ENCODE measurements around the gene KIF4B. TPM values are rescaled to one million over a fixed set of nuclear protein-coding genes. Genes with fewer than 3 reads are reported as not detected.
"Not testable (repeated sequence)": the region's sequence is repeated elsewhere in the genome, so short reads cannot be mapped to it uniquely, and the experiment has no call there.

Gene KIF4B
- total and polyA plus RNA-seq, 5 donors from 2014 or later = not detected

DNA sequence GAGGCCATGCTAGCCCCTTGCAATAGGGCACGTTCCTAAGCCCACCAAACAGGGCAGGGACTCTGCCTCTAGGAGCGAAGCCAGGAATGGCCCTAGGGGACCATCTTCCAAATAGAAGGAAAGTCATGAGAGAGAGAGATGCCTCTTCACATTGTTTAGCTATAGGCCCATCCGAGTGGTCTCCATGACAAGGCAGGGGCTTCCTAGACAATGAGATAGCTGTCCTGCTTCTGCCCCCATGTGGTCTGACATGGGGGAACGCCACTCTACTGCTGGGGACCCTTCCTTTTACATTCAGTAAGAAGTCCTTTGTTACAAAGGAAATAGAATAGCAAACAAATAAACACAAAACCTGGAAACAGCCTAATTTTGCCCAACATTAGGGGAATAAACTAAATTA lies 17.9 kb upstream of the KIF4B start:
- no peak for DNase-seq
- no peak for ATAC-seq (ENCODE audit: low read depth in 2 of 2)
- no peaks in the 10 kb centered on the region for H3K4me1 ChIP-seq (ENCODE audit: control insufficient read depth, insufficient read depth, low read length, poor library complexity, severe bottlenecking)
- peaks cover 0 to 6% (median 0%) of the 10 kb centered on the region in 7 donors for H3K9me3 Mint-ChIP-seq
- peaks cover 2% of the 10 kb centered on the region for H3K27me3 ChIP-seq (ENCODE audit: control insufficient read depth, insufficient read depth, low read length)
- peaks cover 11% of the 10 kb centered on the region for H3K27me3 Mint-ChIP-seq
- no peaks in the 10 kb centered on the region for H3K36me3 Mint-ChIP-seq
- no peaks in the 10 kb centered on the region for H3K9me3 ChIP-seq (ENCODE audit: control insufficient read depth in 2 of 2, low read length in 2 of 2)
- no peaks in the 10 kb centered on the region for H3K36me3 ChIP-seq (ENCODE audit: control insufficient read depth, insufficient read depth, low read length)
- no peak overlapping the region for H3K27ac Mint-ChIP-seq
- no peak overlapping the region for H3K4me3 ChIP-seq (ENCODE audit: low read depth, low read length)
- H3K27ac ChIP-seq (ENCODE audit: insufficient read depth, low read length, poor library complexity, severe bottlenecking) = no peak overlapping the region
- no peak overlapping the region for H3K4me3 Mint-ChIP-seq
- H3K4me1 Mint-ChIP-seq = no peaks in the 10 kb centered on the region

DNA sequence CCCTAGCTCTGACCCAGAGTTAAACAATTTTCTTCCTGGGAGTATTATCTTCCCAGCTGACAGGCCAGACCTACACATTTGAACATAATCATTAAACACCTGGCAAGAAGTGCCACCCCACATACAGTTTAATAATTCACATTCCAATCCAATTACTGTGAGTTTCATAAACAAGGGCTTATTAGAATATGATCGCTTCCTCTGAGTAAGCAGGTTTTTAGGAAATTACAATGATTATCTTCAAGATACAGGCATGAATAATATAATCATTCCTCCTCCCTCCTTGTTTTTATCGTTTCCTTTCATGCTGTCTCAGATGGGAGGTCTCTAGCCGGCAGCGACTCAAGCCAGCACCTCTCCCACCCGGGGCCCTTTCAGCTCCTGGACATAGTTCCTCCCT lies 15.8 kb upstream of the KIF4B start:
- H3K27ac Mint-ChIP-seq = no peak overlapping the region
- Histone ChIP-seq H3K9me3 (ENCODE audit: control insufficient read depth in 2 of 2, low read length in 2 of 2) (no peaks in the 10 kb centered on the region), H3K27ac (ENCODE audit: insufficient read depth, low read length, poor library complexity, severe bottlenecking) (no peak overlapping the region), H3K4me1 (ENCODE audit: control insufficient read depth, insufficient read depth, low read length, poor library complexity, severe bottlenecking) (no peaks in the 10 kb centered on the region), H3K36me3 (ENCODE audit: control insufficient read depth, insufficient read depth, low read length) (no peaks in the 10 kb centered on the region), H3K4me3 (ENCODE audit: low read depth, low read length) (no peak overlapping the region), H3K27me3 (ENCODE audit: control insufficient read depth, insufficient read depth, low read length) (peaks cover 2% of the 10 kb centered on the region)
- H3K4me3 Mint-ChIP-seq = no peak overlapping the region
- peaks cover 0 to 6% (median 0%) of the 10 kb centered on the region in 7 donors for H3K9me3 Mint-ChIP-seq
- no peak for DNase-seq
- no peaks in the 10 kb centered on the region for H3K4me1 Mint-ChIP-seq
- ATAC-seq (ENCODE audit: low read depth in 2 of 2) = no peak
- H3K36me3 Mint-ChIP-seq = no peaks in the 10 kb centered on the region
- H3K27me3 Mint-ChIP-seq = peaks cover 11% of the 10 kb centered on the region

DNA sequence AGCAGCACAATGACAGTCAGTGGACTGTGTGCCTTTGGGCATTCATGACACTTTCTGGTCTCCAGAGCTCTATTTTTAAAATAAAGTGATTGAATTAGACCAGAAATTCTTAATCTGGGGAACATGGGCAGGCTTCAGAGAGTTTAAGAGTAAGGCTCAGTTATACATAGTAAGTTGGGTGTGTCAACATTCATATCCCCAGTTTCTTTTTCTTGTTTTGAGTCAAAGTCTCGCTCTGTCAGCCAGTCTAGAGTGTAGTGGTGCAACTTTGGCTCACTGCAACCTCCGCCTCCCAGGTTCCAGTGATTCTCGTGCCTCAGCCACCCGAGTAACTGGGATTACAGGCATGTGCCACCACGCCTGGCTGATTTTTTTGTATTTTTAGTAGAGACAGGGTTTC lies 13.7 kb upstream of the KIF4B start:
- Histone ChIP-seq H3K36me3 (ENCODE audit: control insufficient read depth, insufficient read depth, low read length) (no peaks in the 10 kb centered on the region), H3K9me3 (ENCODE audit: control insufficient read depth in 2 of 2, low read length in 2 of 2) (no peaks in the 10 kb centered on the region), H3K4me1 (ENCODE audit: control insufficient read depth, insufficient read depth, low read length, poor library complexity, severe bottlenecking) (no peaks in the 10 kb centered on the region), H3K27ac (ENCODE audit: insufficient read depth, low read length, poor library complexity, severe bottlenecking) (no peak overlapping the region), H3K4me3 (ENCODE audit: low read depth, low read length) (no peak overlapping the region), H3K27me3 (ENCODE audit: control insufficient read depth, insufficient read depth, low read length) (peaks cover 2% of the 10 kb centered on the region)
- Mint-ChIP-seq H3K27me3 (peaks cover 11% of the 10 kb centered on the region), H3K36me3 (no peaks in the 10 kb centered on the region), H3K4me3 (no peak overlapping the region), H3K27ac (no peak overlapping the region), H3K4me1 (no peaks in the 10 kb centered on the region), H3K9me3 (peaks cover 0 to 8% (median 0%) of the 10 kb centered on the region in 7 donors)
- ATAC-seq (ENCODE audit: low read depth in 2 of 2) (no peak), DNase-seq (no peak)

DNA sequence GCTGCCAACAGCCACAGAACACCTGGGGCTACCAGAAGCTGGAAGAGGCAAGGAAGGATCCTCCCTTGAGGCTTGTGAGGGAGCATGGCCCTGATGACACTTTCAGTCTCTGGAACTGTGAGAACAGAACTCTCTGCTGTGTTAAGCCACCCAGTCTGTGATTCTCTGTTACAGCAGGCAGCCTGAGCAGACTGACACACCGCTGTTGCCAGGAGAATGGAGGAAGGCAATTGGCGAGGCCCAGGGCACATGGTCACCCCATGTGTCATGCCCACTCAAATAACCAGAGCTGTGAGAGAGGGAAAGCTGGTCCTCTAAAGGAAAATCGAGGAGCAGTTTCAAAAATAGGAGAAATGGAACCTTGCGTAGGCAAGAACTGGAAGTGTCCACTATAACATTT lies 12.0 kb upstream of the KIF4B start:
- no peak for DNase-seq
- Mint-ChIP-seq H3K4me3 (no peak overlapping the region), H3K27ac (no peak overlapping the region)

DNA sequence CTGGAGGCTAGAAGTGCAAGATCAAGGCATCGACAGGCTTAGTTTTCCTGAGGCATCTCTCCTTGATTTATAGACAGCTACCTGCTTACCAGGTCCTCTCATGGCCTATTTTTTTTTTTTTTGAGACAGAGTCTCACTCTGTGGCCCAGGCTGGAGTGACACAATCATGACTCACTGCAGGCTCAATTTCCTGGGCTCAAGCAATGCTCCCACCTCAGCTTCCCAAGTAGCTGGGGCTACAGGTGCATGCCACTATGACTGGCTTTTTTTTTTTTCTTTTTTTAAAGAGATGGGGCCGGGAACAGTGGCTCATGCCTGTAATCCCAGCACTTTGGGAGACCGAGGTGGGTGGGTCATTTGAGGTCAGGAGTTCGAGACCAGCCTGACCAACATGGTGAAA lies 10.8 kb upstream of the KIF4B start:
- not testable (repeated sequence) for H3K9me3 ChIP-seq (ENCODE audit: control insufficient read depth in 2 of 2, low read length in 2 of 2); H3K4me3 Mint-ChIP-seq; H3K27ac Mint-ChIP-seq; H3K4me3 ChIP-seq (ENCODE audit: low read depth, low read length); H3K36me3 ChIP-seq (ENCODE audit: control insufficient read depth, insufficient read depth, low read length); H3K4me1 Mint-ChIP-seq; H3K27ac ChIP-seq (ENCODE audit: insufficient read depth, low read length, poor library complexity, severe bottlenecking); H3K36me3 Mint-ChIP-seq; H3K27me3 ChIP-seq (ENCODE audit: control insufficient read depth, insufficient read depth, low read length); H3K4me1 ChIP-seq (ENCODE audit: control insufficient read depth, insufficient read depth, low read length, poor library complexity, severe bottlenecking); ATAC-seq (ENCODE audit: low read depth in 2 of 2); DNase-seq
- Mint-ChIP-seq H3K27me3 (peaks cover 11% of the 10 kb centered on the region), H3K9me3 (peaks cover 0 to 12% (median 1%) of the 10 kb centered on the region in 7 donors)

More for the DNA sequence above, 12.0 kb upstream of the KIF4B start:
- H3K27me3 ChIP-seq (ENCODE audit: control insufficient read depth, insufficient read depth, low read length) = peaks cover 2% of the 10 kb centered on the region
- no peaks in the 10 kb centered on the region for H3K4me1 Mint-ChIP-seq
- no peaks in the 10 kb centered on the region for H3K36me3 Mint-ChIP-seq
- H3K9me3 Mint-ChIP-seq = peaks cover 0 to 11% (median 1%) of the 10 kb centered on the region in 7 donors
- no peak for ATAC-seq (ENCODE audit: low read depth in 2 of 2)
- H3K36me3 ChIP-seq (ENCODE audit: control insufficient read depth, insufficient read depth, low read length) = no peaks in the 10 kb centered on the region
- no peak overlapping the region for H3K4me3 ChIP-seq (ENCODE audit: low read depth, low read length)
- no peak overlapping the region for H3K27ac ChIP-seq (ENCODE audit: insufficient read depth, low read length, poor library complexity, severe bottlenecking)
- H3K27me3 Mint-ChIP-seq = peaks cover 11% of the 10 kb centered on the region
- H3K4me1 ChIP-seq (ENCODE audit: control insufficient read depth, insufficient read depth, low read length, poor library complexity, severe bottlenecking) = no peaks in the 10 kb centered on the region
- no peaks in the 10 kb centered on the region for H3K9me3 ChIP-seq (ENCODE audit: control insufficient read depth in 2 of 2, low read length in 2 of 2)

DNA sequence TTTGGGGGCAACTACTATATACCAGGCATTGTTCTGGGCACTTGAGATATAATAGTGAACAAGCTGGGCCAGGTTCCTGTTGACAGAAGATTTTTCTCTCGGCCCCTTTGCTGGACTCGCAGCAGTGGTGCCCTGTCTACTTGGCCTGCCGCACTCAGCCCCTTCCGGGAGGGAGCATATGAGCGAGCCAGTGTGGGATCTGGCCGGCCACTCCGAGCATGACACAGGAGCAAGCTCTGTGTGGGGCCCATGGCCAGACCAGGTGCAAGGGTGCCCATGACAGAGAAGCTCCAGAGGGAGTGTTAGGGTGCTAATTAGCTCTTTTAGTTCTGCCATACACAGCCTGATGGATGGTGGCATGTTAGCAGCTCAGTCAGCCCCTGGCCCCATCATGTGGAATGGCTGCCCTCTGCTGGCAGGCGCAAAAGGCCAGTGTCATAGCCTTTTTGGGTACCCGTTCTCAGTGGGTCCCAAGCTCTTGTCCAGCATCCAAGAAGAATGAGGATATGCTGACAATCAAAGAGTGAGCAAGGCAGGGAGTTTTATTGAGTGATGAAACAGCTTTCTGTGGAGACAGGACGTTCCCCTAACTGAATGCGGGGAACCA lies 9.3 kb upstream of the KIF4B start:
- ATAC-seq (ENCODE audit: low read depth in 2 of 2) (no peak), DNase-seq (peak in 1 of 3 donors; percentile 28)
- Histone ChIP-seq H3K9me3 (ENCODE audit: control insufficient read depth in 2 of 2, low read length in 2 of 2) (no peaks in the 10 kb centered on the region), H3K4me1 (ENCODE audit: control insufficient read depth, insufficient read depth, low read length, poor library complexity, severe bottlenecking) (no peaks in the 10 kb centered on the region), H3K27ac (ENCODE audit: insufficient read depth, low read length, poor library complexity, severe bottlenecking) (no peak overlapping the region), H3K4me3 (ENCODE audit: low read depth, low read length) (no peak overlapping the region), H3K27me3 (ENCODE audit: control insufficient read depth, insufficient read depth, low read length) (no peaks in the 10 kb centered on the region), H3K36me3 (ENCODE audit: control insufficient read depth, insufficient read depth, low read length) (no peaks in the 10 kb centered on the region)
- Mint-ChIP-seq H3K4me3 (no peak overlapping the region), H3K9me3 (peaks cover 0 to 12% (median 1%) of the 10 kb centered on the region in 7 donors), H3K36me3 (no peaks in the 10 kb centered on the region), H3K27ac (no peak overlapping the region), H3K27me3 (peaks cover 6% of the 10 kb centered on the region), H3K4me1 (no peaks in the 10 kb centered on the region)

DNA sequence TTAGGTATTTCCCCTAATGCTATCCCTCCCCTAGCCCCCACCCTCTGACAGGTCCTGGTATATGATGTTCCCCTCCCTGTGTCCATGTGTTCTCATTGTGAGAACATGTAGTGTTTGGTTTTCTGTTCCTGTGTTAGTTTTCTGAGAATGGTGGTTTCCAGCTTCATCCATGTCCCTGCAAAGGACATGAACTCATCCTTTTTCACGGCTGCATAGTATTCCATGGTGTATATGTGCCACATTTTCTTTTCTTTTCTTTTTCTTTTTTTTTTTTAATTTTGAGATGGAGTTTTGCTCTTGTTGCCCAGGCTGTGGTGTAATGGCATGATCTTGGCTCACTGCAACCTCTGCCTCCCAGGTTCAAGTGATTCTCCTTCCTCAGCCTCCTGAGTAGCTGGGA lies 7.3 kb upstream of the KIF4B start:
- H3K4me3 Mint-ChIP-seq; H3K4me3 ChIP-seq (ENCODE audit: low read depth, low read length); H3K9me3 ChIP-seq (ENCODE audit: control insufficient read depth in 2 of 2, low read length in 2 of 2); H3K27ac Mint-ChIP-seq; DNase-seq; H3K4me1 Mint-ChIP-seq; H3K4me1 ChIP-seq (ENCODE audit: control insufficient read depth, insufficient read depth, low read length, poor library complexity, severe bottlenecking); ATAC-seq (ENCODE audit: low read depth in 2 of 2); H3K36me3 Mint-ChIP-seq; H3K36me3 ChIP-seq (ENCODE audit: control insufficient read depth, insufficient read depth, low read length); H3K27me3 ChIP-seq (ENCODE audit: control insufficient read depth, insufficient read depth, low read length); H3K27ac ChIP-seq (ENCODE audit: insufficient read depth, low read length, poor library complexity, severe bottlenecking): not testable (repeated sequence)
- peaks cover 0 to 12% (median 0%) of the 10 kb centered on the region in 7 donors for H3K9me3 Mint-ChIP-seq
- H3K27me3 Mint-ChIP-seq = peaks cover 13% of the 10 kb centered on the region

DNA sequence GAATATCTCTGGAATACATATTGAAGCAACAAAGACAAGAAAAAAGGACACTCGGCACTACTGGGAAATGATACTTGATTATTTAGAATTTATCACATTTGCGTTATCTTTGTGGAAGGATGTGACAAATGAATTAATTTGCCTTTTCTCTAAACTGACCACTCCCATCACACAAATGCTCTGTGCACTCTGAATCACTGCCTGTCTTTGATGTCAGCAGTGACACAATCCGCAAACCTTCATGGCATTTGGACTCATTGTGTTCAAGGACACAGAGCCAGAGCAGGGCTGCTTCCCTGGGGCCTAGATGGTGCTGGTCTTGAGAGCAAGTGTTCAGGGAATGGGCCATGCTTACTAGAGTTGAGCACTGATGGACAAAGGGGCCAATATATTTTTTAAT lies 4.9 kb upstream of the KIF4B start:
- H3K36me3 Mint-ChIP-seq = no peaks in the 10 kb centered on the region
- peaks cover 0 to 9% (median 0%) of the 10 kb centered on the region in 7 donors for H3K9me3 Mint-ChIP-seq
- no peak for ATAC-seq (ENCODE audit: low read depth in 2 of 2)
- H3K4me1 ChIP-seq (ENCODE audit: control insufficient read depth, insufficient read depth, low read length, poor library complexity, severe bottlenecking) = no peaks in the 10 kb centered on the region
- no peak for DNase-seq
- no peak overlapping the region for H3K27ac ChIP-seq (ENCODE audit: insufficient read depth, low read length, poor library complexity, severe bottlenecking)
- H3K27me3 ChIP-seq (ENCODE audit: control insufficient read depth, insufficient read depth, low read length) = no peaks in the 10 kb centered on the region
- no peak overlapping the region for H3K4me3 ChIP-seq (ENCODE audit: low read depth, low read length)
- no peaks in the 10 kb centered on the region for H3K9me3 ChIP-seq (ENCODE audit: control insufficient read depth in 2 of 2, low read length in 2 of 2)
- H3K27me3 Mint-ChIP-seq = peaks cover 7% of the 10 kb centered on the region
- H3K27ac Mint-ChIP-seq = no peak overlapping the region
- no peaks in the 10 kb centered on the region for H3K36me3 ChIP-seq (ENCODE audit: control insufficient read depth, insufficient read depth, low read length)
- no peak overlapping the region for H3K4me3 Mint-ChIP-seq
- H3K4me1 Mint-ChIP-seq = no peaks in the 10 kb centered on the region

Data from CD4-positive, CD25-positive, alpha-beta regulatory T cell (primary cell).